HG03175 (cell line): ENCODE results near the gene NEXMIF.
"Not testable (repeated sequence)": the region's sequence is repeated elsewhere in the genome, so short reads cannot be mapped to it uniquely, and the experiment has no call there.

ENCODE experiments used
- ATAC-seq: cut with Tn5 transposase; IDR thresholded peaks from one replicate; pipeline ENCODE4 v1.9.1; 2021; ENCODE audit warnings: mild to moderate bottlenecking, moderate library complexity; ENCODE audit not compliant: unreplicated experiment

Gene NEXMIF

DNA sequence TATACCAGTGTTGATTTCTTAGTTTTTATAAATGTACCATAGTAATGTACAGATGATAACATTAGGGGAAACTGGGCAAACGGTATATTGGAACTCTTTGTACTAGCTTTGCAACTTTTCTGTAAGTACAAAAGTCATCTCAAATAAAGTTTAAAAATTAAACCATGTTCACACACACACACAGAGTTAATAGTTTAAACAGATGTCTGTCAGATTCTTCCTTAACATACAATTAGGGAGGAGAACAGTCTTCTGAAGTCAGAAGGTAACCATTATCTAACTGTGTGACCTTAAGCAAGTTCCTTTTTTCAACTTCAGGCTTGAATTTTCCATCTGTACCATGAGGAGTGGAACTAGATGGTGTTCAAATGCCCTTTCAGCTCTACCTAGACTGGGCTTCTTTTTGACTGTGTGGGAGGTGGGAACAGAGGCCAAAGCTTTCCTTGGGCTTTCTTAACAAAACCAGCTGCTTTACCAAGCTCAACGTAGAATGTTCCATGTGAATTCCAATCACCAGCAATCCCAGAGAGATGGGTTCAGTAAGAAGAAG is 127.8 kb downstream of the NEXMIF start:
- ATAC-seq, result no peak

- ATAC-seq, result no peak
These were observed 136.6 kb downstream of the NEXMIF start for GRCh38 chrX:74788545-74789086.

DNA sequence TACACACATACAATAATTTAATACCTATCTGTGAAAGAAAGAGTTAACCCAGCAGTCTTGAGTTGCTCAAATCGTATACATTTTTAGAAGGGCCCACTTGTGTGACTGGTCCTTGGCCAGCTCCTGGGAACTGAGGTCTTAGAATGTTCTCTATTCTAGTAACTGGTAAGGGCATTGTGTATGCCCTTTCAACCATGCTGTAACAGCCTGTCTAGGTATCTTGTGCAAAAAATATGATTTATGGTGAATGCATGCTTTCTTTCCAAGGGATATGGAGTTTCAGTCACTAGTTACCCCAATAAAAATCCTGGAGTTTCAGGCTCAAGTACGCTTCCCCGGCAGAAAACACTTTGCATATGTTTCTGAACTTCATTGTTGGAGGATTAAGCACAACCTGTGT is 140.6 kb downstream of the NEXMIF start:
- no peak for ATAC-seq

GRCh38 chrX:74781507-74782034 is 143.7 kb downstream of the NEXMIF start:
- peak; percentile 50 for ATAC-seq

- no peak for ATAC-seq
These were observed 146.1 kb downstream of the NEXMIF start for GRCh38 chrX:74779175-74779574.

- ATAC-seq, result no peak
These were observed 150.3 kb downstream of the NEXMIF start for GRCh38 chrX:74774988-74775387.

DNA sequence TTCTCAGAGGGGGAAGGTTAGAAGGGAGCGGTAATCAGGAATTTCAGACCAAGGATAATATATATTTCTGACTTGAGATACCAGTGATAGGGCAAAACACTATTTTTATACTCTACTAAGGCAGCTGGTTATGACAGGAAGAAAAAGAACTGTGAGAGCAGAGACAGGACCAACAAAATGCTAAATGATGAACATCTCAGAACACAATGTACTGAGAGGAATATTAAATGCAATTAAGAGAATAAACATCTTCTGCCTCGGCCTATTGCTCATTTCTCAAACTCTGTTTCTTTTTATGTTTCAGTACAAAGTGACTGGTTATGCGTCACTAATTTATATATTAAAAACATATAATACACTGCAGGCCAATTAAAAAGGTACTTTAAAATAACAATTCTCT is 188.8 kb downstream of the NEXMIF start:
- no peak for ATAC-seq

DNA sequence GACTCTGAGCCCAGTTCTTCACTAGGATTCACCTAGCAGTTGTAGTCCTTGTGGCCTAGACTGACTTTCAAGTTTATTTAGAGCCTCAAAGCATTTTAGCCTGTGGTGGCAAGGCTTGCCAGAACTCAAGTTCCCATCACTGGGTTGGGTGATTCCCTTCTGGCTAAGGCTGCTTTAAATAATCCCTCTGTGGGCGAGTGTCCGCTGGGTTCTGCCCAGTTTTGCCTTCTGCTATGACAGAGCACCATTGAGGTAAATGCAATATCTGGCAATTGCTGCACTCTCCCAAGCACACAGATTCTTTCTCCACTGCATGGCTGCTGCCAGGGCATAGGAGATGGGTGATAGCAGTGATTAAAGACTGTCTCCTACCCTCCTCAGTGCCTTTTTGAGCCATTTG is 220.0 kb downstream of the NEXMIF start:
- no peak for ATAC-seq

GRCh38 chrX:74701343-74701742 is 223.9 kb downstream of the NEXMIF start:
- not testable (repeated sequence) for ATAC-seq

- no peak for ATAC-seq
These were observed 240.8 kb downstream of the NEXMIF start for GRCh38 chrX:74684466-74684865.
